CD4-positive, alpha-beta T cell treated with Interleukin-21 for 1 hour (primary cell): ENCODE data around the gene EPHA1.
"Not testable (repeated sequence)": the region's sequence is repeated elsewhere in the genome, so short reads cannot be mapped to it uniquely, and the experiment has no call there.

Experiments
- DNase-seq: peaks from one replicate; pipeline ENCODE4 v3.0.0-alpha.2; 2020

The EPHA1 gene

GRCh38 chr7:143401265-143401664 lies 7.4 kb downstream of the EPHA1 start:
- DNase-seq: no peak

- DNase-seq: no peak
Measured at GRCh38 chr7:143399642-143400041, 9.0 kb downstream of the EPHA1 start.

GRCh38 chr7:143399151-143399550 lies 9.5 kb downstream of the EPHA1 start:
- no peak for DNase-seq

- DNase-seq: no peak
Measured at GRCh38 chr7:143398616-143399015, 10.0 kb downstream of the EPHA1 start.

- no peak for DNase-seq
Measured at GRCh38 chr7:143397710-143398530, 10.7 kb downstream of the EPHA1 start.

GRCh38 chr7:143396625-143397556 lies 11.8 kb downstream of the EPHA1 start:
- DNase-seq: no peak

- no peak for DNase-seq
Measured at GRCh38 chr7:143396182-143396581, 12.5 kb downstream of the EPHA1 start.

GRCh38 chr7:143395187-143396149 lies 13.2 kb downstream of the EPHA1 start:
- DNase-seq: no peak

- no peak for DNase-seq
Measured at GRCh38 chr7:143394777-143395176, 13.9 kb downstream of the EPHA1 start.

- DNase-seq: no peak
Measured at GRCh38 chr7:143394068-143394467, 14.6 kb downstream of the EPHA1 start.

GRCh38 chr7:143393267-143394041 lies 15.2 kb downstream of the EPHA1 start:
- DNase-seq: no peak

- DNase-seq: no peak
Measured at GRCh38 chr7:143392875-143393266, 15.8 kb downstream of the EPHA1 start.

- DNase-seq: not testable (repeated sequence)
Measured at GRCh38 chr7:143392427-143392826, 16.2 kb downstream of the EPHA1 start.

- no peak for DNase-seq
Measured at GRCh38 chr7:143391462-143392404, 16.9 kb downstream of the EPHA1 start.

GRCh38 chr7:143390773-143391317 lies 17.8 kb downstream of the EPHA1 start:
- DNase-seq: no peak

- no peak for DNase-seq
Measured at GRCh38 chr7:143390104-143390772, 18.4 kb downstream of the EPHA1 start.

- DNase-seq: no peak
Measured at GRCh38 chr7:143389316-143390103, 19.1 kb downstream of the EPHA1 start.

- DNase-seq: no peak
Measured at GRCh38 chr7:143388491-143389101, 20.1 kb downstream of the EPHA1 start.
